OCI-LY1 (cell line): Measurements from ENCODE around the gene TPRKB.

Experiments
- H2AFZ ChIP-seq: fragments of 200-600 bp; sonication (generic), shearing (Covaris generic); 2 replicates; pipeline ENCODE4 v1.6.0; 2014; ENCODE audit warnings: antibody characterized with exemption, mild to moderate bottlenecking, low read length
- H3F3A ChIP-seq: fragments of 200-600 bp; sonication (generic), shearing (Covaris generic); 2 replicates; pipeline ENCODE4 v1.6.0; 2014; ENCODE audit warnings: mild to moderate bottlenecking, antibody characterized with exemption, low read length, moderate library complexity; ENCODE audit not compliant: insufficient read depth
- H3K27ac ChIP-seq: fragments of 200-600 bp; sonication (generic); 2 replicates; pipeline ENCODE4 v1.5.1; 2014; ENCODE audit warnings: low read length, mixed run types, mild to moderate bottlenecking, low read depth; ENCODE audit not compliant: poor library complexity, severe bottlenecking
- H3K27me3 ChIP-seq: fragments of 200-600 bp; sonication (generic); 2 replicates; pipeline ENCODE4 v1.6.0; 2014; ENCODE audit warnings: antibody characterized with exemption, mild to moderate bottlenecking, low read length, moderate library complexity; ENCODE audit not compliant: insufficient read depth
- H3K36me3 ChIP-seq: fragments of 200-600 bp; sonication (generic); 2 replicates; pipeline ENCODE4 v1.6.1; 2014; ENCODE audit warnings: mild to moderate bottlenecking, antibody characterized with exemption, low read length, moderate library complexity, mixed read lengths; ENCODE audit not compliant: insufficient read depth
- H3K4me1 ChIP-seq: fragments of 200-600 bp; sonication (generic); 2 replicates; pipeline ENCODE4 v1.5.1; 2014; ENCODE audit warnings: mild to moderate bottlenecking, low read length, moderate library complexity; ENCODE audit not compliant: insufficient read depth, severe bottlenecking
- H3K4me2 ChIP-seq: fragments of 200-600 bp; sonication (generic), shearing (Covaris generic); 2 replicates; pipeline ENCODE4 v1.6.1; 2014; ENCODE audit warnings: low read length
- H3K4me3 ChIP-seq: fragments of 200-600 bp; sonication (generic); 2 replicates; pipeline ENCODE4 v1.5.1; 2014; ENCODE audit warnings: low read length, low read depth, mild to moderate bottlenecking, mixed read lengths; ENCODE audit not compliant: poor library complexity, severe bottlenecking
- H3K79me2 ChIP-seq: fragments of 200-600 bp; shearing (Covaris generic); 2 replicates; pipeline ENCODE4 v1.6.1; 2016; ENCODE audit warnings: mixed run types, low read length, mixed read lengths; ENCODE audit not compliant: insufficient read depth
- H3K9ac ChIP-seq: fragments of 200-600 bp; sonication (generic), shearing (Covaris generic); 2 replicates; pipeline ENCODE4 v1.6.1; 2014; ENCODE audit warnings: mild to moderate bottlenecking, low read length, mixed read lengths
- H3K9me2 ChIP-seq: fragments of 200-600 bp; sonication (generic), shearing (Covaris generic); 2 replicates; pipeline ENCODE4 v1.6.1; 2014; ENCODE audit warnings: low read depth, mild to moderate bottlenecking, low read length, mixed read lengths
- H3K9me3 ChIP-seq: fragments of 200-600 bp; shearing (Covaris generic); 2 replicates; pipeline ENCODE4 v1.6.1; 2014; ENCODE audit warnings: low read length, mixed read lengths
- H4K20me1 ChIP-seq: fragments of 200-600 bp; sonication (generic), shearing (Covaris generic); 2 replicates; pipeline ENCODE4 v1.6.0; 2016; ENCODE audit warnings: mild to moderate bottlenecking, low read length; ENCODE audit not compliant: insufficient read depth
- EZH2 ChIP-seq: fragments of 200-600 bp; sonication (generic), shearing (Covaris generic); IDR thresholded peaks from 2 replicates; pipeline ENCODE4 v1.8.0; 2017; ENCODE audit warnings: borderline replicate concordance, mixed run types, mild to moderate bottlenecking, antibody characterized with exemption, low read length, moderate library complexity, mixed read lengths
- TF ChIP-seq, protein P1 (sequence below): fragments of 200-600 bp; sonication (generic), shearing (Covaris generic); IDR thresholded peaks from 2 replicates; pipeline ENCODE4 v1.5.1; 2017; ENCODE audit warnings: mild to moderate bottlenecking, antibody characterized with exemption, low read length, moderate library complexity, mixed read lengths

Gene TPRKB

GRCh38 chr2:73700661-73701447 is 36.3 kb downstream of the TPRKB start:
- H3K9ac ChIP-seq: no peak overlapping the region
- no peaks in the 10 kb centered on the region for H3K9me2 ChIP-seq
- no peak overlapping the region for H3K27ac ChIP-seq
- no peaks in the 10 kb centered on the region; the same call in 1 of the 2 replicates for H3K36me3 ChIP-seq
- no peaks in the 10 kb centered on the region for H3K27me3 ChIP-seq
- H3K4me2 ChIP-seq: no peak overlapping the region
- no peaks in the 10 kb centered on the region for H3F3A ChIP-seq
- H4K20me1 ChIP-seq: no peaks in the 10 kb centered on the region
- no peaks in the 10 kb centered on the region for H3K79me2 ChIP-seq
- no peak for TF ChIP-seq EZH2
- TF ChIP-seq, protein P1, sequence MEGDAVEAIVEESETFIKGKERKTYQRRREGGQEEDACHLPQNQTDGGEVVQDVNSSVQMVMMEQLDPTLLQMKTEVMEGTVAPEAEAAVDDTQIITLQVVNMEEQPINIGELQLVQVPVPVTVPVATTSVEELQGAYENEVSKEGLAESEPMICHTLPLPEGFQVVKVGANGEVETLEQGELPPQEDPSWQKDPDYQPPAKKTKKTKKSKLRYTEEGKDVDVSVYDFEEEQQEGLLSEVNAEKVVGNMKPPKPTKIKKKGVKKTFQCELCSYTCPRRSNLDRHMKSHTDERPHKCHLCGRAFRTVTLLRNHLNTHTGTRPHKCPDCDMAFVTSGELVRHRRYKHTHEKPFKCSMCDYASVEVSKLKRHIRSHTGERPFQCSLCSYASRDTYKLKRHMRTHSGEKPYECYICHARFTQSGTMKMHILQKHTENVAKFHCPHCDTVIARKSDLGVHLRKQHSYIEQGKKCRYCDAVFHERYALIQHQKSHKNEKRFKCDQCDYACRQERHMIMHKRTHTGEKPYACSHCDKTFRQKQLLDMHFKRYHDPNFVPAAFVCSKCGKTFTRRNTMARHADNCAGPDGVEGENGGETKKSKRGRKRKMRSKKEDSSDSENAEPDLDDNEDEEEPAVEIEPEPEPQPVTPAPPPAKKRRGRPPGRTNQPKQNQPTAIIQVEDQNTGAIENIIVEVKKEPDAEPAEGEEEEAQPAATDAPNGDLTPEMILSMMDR: no peak
- 0 out of 2 replicates have a peak, but pooled peaks cover 2% of the 10 kb centered on the region for H3K9me3 ChIP-seq
- no peak overlapping the region for H2AFZ ChIP-seq
- H3K4me3 ChIP-seq: no peak overlapping the region
- no peaks in the 10 kb centered on the region for H3K4me1 ChIP-seq

DNA sequence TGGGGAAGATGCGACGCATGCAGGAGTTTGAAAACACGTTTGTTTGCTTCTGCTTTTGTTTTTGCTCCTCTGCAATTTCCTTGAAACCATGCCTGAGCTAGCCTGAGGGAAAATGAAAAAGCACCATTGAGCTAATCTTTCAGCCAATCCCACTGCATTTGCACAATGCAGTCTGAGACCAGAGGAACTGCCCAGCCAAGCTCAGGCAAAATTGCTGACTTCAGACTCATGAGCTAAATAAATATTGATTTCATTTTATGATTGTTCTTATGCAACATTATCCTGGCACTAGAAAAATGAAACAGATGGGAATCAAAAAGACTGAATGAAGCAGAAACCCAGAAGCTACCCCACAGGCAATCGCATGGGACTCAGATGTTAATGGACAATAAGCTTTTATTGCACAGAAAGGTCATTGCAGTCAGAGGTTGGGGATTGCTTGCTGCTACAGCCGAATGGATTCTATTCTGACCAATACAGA is 37.0 kb downstream of the TPRKB start:
- Histone ChIP-seq H4K20me1 (no peaks in the 10 kb centered on the region), H3K36me3 (no peaks in the 10 kb centered on the region; the same call in 1 of the 2 replicates), H3K4me2 (no peak overlapping the region), H3K4me3 (no peak overlapping the region), H3F3A (no peaks in the 10 kb centered on the region), H3K79me2 (no peaks in the 10 kb centered on the region), H3K9me3 (0 out of 2 replicates have a peak, but pooled peaks cover 2% of the 10 kb centered on the region), H3K4me1 (no peaks in the 10 kb centered on the region), H3K27me3 (no peaks in the 10 kb centered on the region), H2AFZ (no peak overlapping the region), H3K9me2 (no peaks in the 10 kb centered on the region), H3K9ac (no peak overlapping the region), H3K27ac (no peak overlapping the region)
- TF ChIP-seq EZH2: no peak
- TF ChIP-seq, protein P1: no peak

GRCh38 chr2:73699437-73699836 is 37.7 kb downstream of the TPRKB start:
- H3K9me3 ChIP-seq: 0 out of 2 replicates have a peak, but pooled peaks cover 2% of the 10 kb centered on the region

More at GRCh38 chr2:73699437-73699836, 37.7 kb downstream of the TPRKB start:
- no peak overlapping the region for H3K4me3 ChIP-seq
- no peak overlapping the region for H3K4me2 ChIP-seq
- no peaks in the 10 kb centered on the region for H3F3A ChIP-seq
- no peak overlapping the region for H3K9ac ChIP-seq
- TF ChIP-seq, protein P1: no peak
- TF ChIP-seq EZH2: no peak
- H3K4me1 ChIP-seq: no peaks in the 10 kb centered on the region
- H2AFZ ChIP-seq: no peak overlapping the region
- no peaks in the 10 kb centered on the region for H3K79me2 ChIP-seq
- H3K36me3 ChIP-seq: no peaks in the 10 kb centered on the region; the same call in 1 of the 2 replicates
- H4K20me1 ChIP-seq: no peaks in the 10 kb centered on the region
- no peak overlapping the region for H3K27ac ChIP-seq
- no peaks in the 10 kb centered on the region for H3K27me3 ChIP-seq
- H3K9me2 ChIP-seq: no peaks in the 10 kb centered on the region
